GM23248 (cell line): Measurements from ENCODE around the gene LNX2.

ENCODE experiments used
- EZH2 ChIP-seq: fragments of 200-600 bp; sonication (generic); IDR thresholded peaks from 2 replicates; pipeline ENCODE4 v1.6.1; 2018; ENCODE audit warnings: antibody characterized with exemption, mild to moderate bottlenecking; ENCODE audit not compliant: insufficient read depth, poor library complexity, severe bottlenecking
- EZH2phosphoT487 ChIP-seq: fragments of 200-600 bp; sonication (generic); IDR thresholded peaks from 2 replicates; pipeline ENCODE4 v1.6.1; 2018; ENCODE audit warnings: antibody characterized with exemption, moderate library complexity, mild to moderate bottlenecking, low read depth; ENCODE audit not compliant: insufficient read depth

- TF ChIP-seq EZH2phosphoT487 (no peak), EZH2 (no peak)
Measured at GRCh38 chr13:27636589-27637288, 16.4 kb upstream of the LNX2 start.
